HEK293 (cell line): ENCODE measurements around the gene GTF2H2C.
"Not testable (repeated sequence)": the region's sequence is repeated elsewhere in the genome, so short reads cannot be mapped to it uniquely, and the experiment has no call there.

Experiments used
- ATF2 ChIP-seq: fragments of 450-650 bp; formaldehyde crosslinking; IDR thresholded peaks from 2 replicates; pipeline ENCODE4 v1.5.1; 2016; ENCODE audit warnings: missing biosample characterization, missing genetic modification characterization, low read depth
- SP3 ChIP-seq: fragments of 450-650 bp; formaldehyde crosslinking; IDR thresholded peaks from 2 replicates; pipeline ENCODE4 v1.5.1; 2016; ENCODE audit warnings: missing biosample characterization, missing genetic modification characterization
- ZBTB21 ChIP-seq: fragments of 450-650 bp; formaldehyde crosslinking; IDR thresholded peaks from 2 replicates; pipeline ENCODE4 v1.5.1; 2017; ENCODE audit warnings: missing biosample characterization, missing genetic modification characterization
- ZNF416 ChIP-seq: fragments of 450-650 bp; formaldehyde crosslinking; IDR thresholded peaks from 2 replicates; pipeline ENCODE4 v1.5.1; 2016; ENCODE audit warnings: missing biosample characterization, missing genetic modification characterization
- ZNF426 ChIP-seq: fragments of 450-650 bp; formaldehyde crosslinking; IDR thresholded peaks from 2 replicates; pipeline ENCODE4 v1.5.1; 2017; ENCODE audit warnings: missing biosample characterization, missing genetic modification characterization, mild to moderate bottlenecking, inconsistent platforms, moderate library complexity
- ZNF707 ChIP-seq: fragments of 450-650 bp; formaldehyde crosslinking; IDR thresholded peaks from 2 replicates; pipeline ENCODE4 v1.5.1; 2016; ENCODE audit warnings: missing biosample characterization, missing genetic modification characterization
- ZNF768 ChIP-seq: fragments of 450-650 bp; formaldehyde crosslinking; IDR thresholded peaks from 2 replicates; pipeline ENCODE4 v1.5.1; 2018; ENCODE audit warnings: missing biosample characterization, mild to moderate bottlenecking, missing genetic modification characterization
- TF ChIP-seq, protein P1 (sequence below): sonication (generic); formaldehyde crosslinking; IDR thresholded peaks from 2 replicates; pipeline ENCODE4 v1.8.1; 2022; ENCODE audit warnings: mild to moderate bottlenecking, moderate library complexity, missing genetic modification reagents
- TF ChIP-seq, protein P2 (sequence below): fragments of 450-650 bp; formaldehyde crosslinking; IDR thresholded peaks from 2 replicates; pipeline ENCODE4 v1.5.1; 2016; ENCODE audit warnings: missing biosample characterization, missing genetic modification characterization

- TF ChIP-seq ZBTB21 (tag by site-specific recombination); ZNF426; ATF2 (tag by site-specific recombination); ZNF768 (tag by site-specific recombination); ZNF416; SP3 (tag by site-specific recombination); ZNF707 (tag by site-specific recombination): not testable (repeated sequence)
- TF ChIP-seq, protein P1, sequence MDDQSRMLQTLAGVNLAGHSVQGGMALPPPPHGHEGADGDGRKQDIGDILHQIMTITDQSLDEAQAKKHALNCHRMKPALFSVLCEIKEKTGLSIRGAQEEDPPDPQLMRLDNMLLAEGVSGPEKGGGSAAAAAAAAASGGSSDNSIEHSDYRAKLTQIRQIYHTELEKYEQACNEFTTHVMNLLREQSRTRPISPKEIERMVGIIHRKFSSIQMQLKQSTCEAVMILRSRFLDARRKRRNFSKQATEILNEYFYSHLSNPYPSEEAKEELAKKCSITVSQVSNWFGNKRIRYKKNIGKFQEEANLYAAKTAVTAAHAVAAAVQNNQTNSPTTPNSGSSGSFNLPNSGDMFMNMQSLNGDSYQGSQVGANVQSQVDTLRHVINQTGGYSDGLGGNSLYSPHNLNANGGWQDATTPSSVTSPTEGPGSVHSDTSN (CRISPR knock-in tag) = not testable (repeated sequence)
- TF ChIP-seq, protein P2, sequence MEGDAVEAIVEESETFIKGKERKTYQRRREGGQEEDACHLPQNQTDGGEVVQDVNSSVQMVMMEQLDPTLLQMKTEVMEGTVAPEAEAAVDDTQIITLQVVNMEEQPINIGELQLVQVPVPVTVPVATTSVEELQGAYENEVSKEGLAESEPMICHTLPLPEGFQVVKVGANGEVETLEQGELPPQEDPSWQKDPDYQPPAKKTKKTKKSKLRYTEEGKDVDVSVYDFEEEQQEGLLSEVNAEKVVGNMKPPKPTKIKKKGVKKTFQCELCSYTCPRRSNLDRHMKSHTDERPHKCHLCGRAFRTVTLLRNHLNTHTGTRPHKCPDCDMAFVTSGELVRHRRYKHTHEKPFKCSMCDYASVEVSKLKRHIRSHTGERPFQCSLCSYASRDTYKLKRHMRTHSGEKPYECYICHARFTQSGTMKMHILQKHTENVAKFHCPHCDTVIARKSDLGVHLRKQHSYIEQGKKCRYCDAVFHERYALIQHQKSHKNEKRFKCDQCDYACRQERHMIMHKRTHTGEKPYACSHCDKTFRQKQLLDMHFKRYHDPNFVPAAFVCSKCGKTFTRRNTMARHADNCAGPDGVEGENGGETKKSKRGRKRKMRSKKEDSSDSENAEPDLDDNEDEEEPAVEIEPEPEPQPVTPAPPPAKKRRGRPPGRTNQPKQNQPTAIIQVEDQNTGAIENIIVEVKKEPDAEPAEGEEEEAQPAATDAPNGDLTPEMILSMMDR (tag by site-specific recombination) = not testable (repeated sequence)
These were observed 22.1 kb upstream of the GTF2H2C start for GRCh38 chr5:69537911-69538310.
